WTC11 (cell line): Measurements from ENCODE around the gene MYMX. TPM values are rescaled to one million over a fixed set of nuclear protein-coding genes. Genes with fewer than 3 reads are reported as not detected.

ENCODE experiments used
- ATAC-seq: fragments of 200-7000 bp; cut with Tn5 transposase; 2 replicates; pipeline ENCODE4 v1.10.0; 2021; ENCODE audit warnings: mild to moderate bottlenecking, moderate library complexity
- CTCF ChIA-PET: fragments of 300-600 bp; sonication (Branson Sonifier 250); formaldehyde crosslinking; loops from one replicate; lab custom pipeline; 2021; ENCODE audit warnings: antibody characterized with exemption; lab: Charles Lee
- POLR2A ChIA-PET: fragments of 350-600 bp; sonication (Branson Sonifier 250); formaldehyde crosslinking; loops from one replicate; lab custom pipeline; 2021; ENCODE audit warnings: antibody characterized with exemption; lab: Charles Lee
- DNase-seq: peaks from one replicate; pipeline ENCODE4 v3.0.0; 2021; ENCODE audit warnings: low spot score
- H3K27ac Mint-ChIP-seq: 2 replicates; pipeline ENCODE4 v1.8.0; 2021; ENCODE audit warnings: mixed read lengths
- H3K27me3 Mint-ChIP-seq: 2 replicates; pipeline ENCODE4 v1.8.0; 2021; ENCODE audit warnings: low read depth, mild to moderate bottlenecking, moderate library complexity, mixed read lengths
- H3K36me3 Mint-ChIP-seq: 2 replicates; pipeline ENCODE4 v1.8.0; 2021; ENCODE audit warnings: mixed read lengths
- H3K4me1 Mint-ChIP-seq: 2 replicates; pipeline ENCODE4 v1.8.0; 2022; ENCODE audit warnings: mixed read lengths
- H3K4me3 Mint-ChIP-seq: 2 replicates; pipeline ENCODE4 v1.8.0; 2021; ENCODE audit warnings: mild to moderate bottlenecking, moderate library complexity, mixed read lengths
- H3K9me3 Mint-ChIP-seq: 2 replicates; pipeline ENCODE4 v1.8.0; 2021; ENCODE audit warnings: mixed read lengths
- GRHL2 ChIP-seq: fragments of 250-450 bp; sonication (Bioruptor Pico); IDR thresholded peaks from 2 replicates; pipeline ENCODE4 v1.8.0; 2022; ENCODE audit warnings: mild to moderate bottlenecking, moderate library complexity; ENCODE audit not compliant: insufficient replicate concordance, severe bottlenecking
- JUN ChIP-seq: sonication (generic); formaldehyde crosslinking; IDR thresholded peaks from 2 replicates; pipeline ENCODE4 v1.8.0; 2023; ENCODE audit warnings: mild to moderate bottlenecking, missing genetic modification reagents
- MXD4 ChIP-seq: fragments of 250-450 bp; sonication (Bioruptor Pico); IDR thresholded peaks from 2 replicates; pipeline ENCODE4 v1.8.0; 2021; ENCODE audit warnings: mild to moderate bottlenecking, moderate library complexity, borderline replicate concordance
- SMAD4 ChIP-seq: sonication (generic); formaldehyde crosslinking; IDR thresholded peaks from 2 replicates; pipeline ENCODE4 v1.8.0; 2022; ENCODE audit warnings: mild to moderate bottlenecking, missing genetic modification reagents
- TEAD4 ChIP-seq: sonication (generic); formaldehyde crosslinking; IDR thresholded peaks from 2 replicates; pipeline ENCODE4 v1.8.0; 2022; ENCODE audit warnings: mild to moderate bottlenecking, missing genetic modification reagents
- ZBTB21 ChIP-seq: sonication (generic); formaldehyde crosslinking; IDR thresholded peaks from 2 replicates; pipeline ENCODE4 v1.8.1; 2023; ENCODE audit warnings: mild to moderate bottlenecking, missing genetic modification reagents, borderline replicate concordance
- ZNF121 ChIP-seq: sonication (generic); formaldehyde crosslinking; IDR thresholded peaks from 2 replicates; pipeline ENCODE4 v1.8.0; 2023; ENCODE audit warnings: missing genetic modification reagents
- ZNF671 ChIP-seq: fragments of 250-450 bp; sonication (Bioruptor Pico); IDR thresholded peaks from 2 replicates; pipeline ENCODE4 v1.8.0; 2021; ENCODE audit warnings: mild to moderate bottlenecking
- total RNA-seq: library from RNA; stranded (reverse); gene quantifications from 3 replicates; pipeline ENCODE4 v1.2.3, GENCODE V29; 2021
- TF ChIP-seq, protein P1 (sequence below): sonication (generic); formaldehyde crosslinking; IDR thresholded peaks from 2 replicates; pipeline ENCODE4 v1.8.1; 2023; ENCODE audit warnings: mild to moderate bottlenecking, missing genetic modification reagents, borderline replicate concordance
- TF ChIP-seq, protein P2 (sequence below): sonication (generic); formaldehyde crosslinking; IDR thresholded peaks from 2 replicates; pipeline ENCODE4 v1.8.0; 2022; ENCODE audit warnings: mild to moderate bottlenecking, missing genetic modification reagents
- TF ChIP-seq, protein P3 (sequence below): fragments of 250-450 bp; sonication (Bioruptor Pico); IDR thresholded peaks from 2 replicates; pipeline ENCODE4 v1.9.0; 2021; ENCODE audit warnings: moderate library complexity, mild to moderate bottlenecking, inconsistent platforms, borderline replicate concordance
- TF ChIP-seq, protein P4 (sequence below): sonication (generic); formaldehyde crosslinking; IDR thresholded peaks from 2 replicates; pipeline ENCODE4 v1.8.1; 2023; ENCODE audit warnings: mild to moderate bottlenecking, missing genetic modification reagents
- TF ChIP-seq, protein P5 (sequence below): fragments of 250-450 bp; sonication (Bioruptor Pico); conservative IDR thresholded peaks from 2 replicates; pipeline ENCODE4 v1.9.0; 2021; ENCODE audit warnings: mild to moderate bottlenecking
- TF ChIP-seq, protein P6 (sequence below): sonication (generic); formaldehyde crosslinking; IDR thresholded peaks from 2 replicates; pipeline ENCODE4 v1.8.1; 2022; ENCODE audit warnings: low read depth, missing genetic modification reagents, borderline replicate concordance
- TF ChIP-seq, protein P7 (sequence below): fragments of 250-450 bp; sonication (Bioruptor Pico); IDR thresholded peaks from 2 replicates; pipeline ENCODE4 v1.8.0; 2021; ENCODE audit warnings: mild to moderate bottlenecking

The MYMX gene
- total RNA-seq, 1 experiment from 2014 or later, result 3.9 TPM

DNA sequence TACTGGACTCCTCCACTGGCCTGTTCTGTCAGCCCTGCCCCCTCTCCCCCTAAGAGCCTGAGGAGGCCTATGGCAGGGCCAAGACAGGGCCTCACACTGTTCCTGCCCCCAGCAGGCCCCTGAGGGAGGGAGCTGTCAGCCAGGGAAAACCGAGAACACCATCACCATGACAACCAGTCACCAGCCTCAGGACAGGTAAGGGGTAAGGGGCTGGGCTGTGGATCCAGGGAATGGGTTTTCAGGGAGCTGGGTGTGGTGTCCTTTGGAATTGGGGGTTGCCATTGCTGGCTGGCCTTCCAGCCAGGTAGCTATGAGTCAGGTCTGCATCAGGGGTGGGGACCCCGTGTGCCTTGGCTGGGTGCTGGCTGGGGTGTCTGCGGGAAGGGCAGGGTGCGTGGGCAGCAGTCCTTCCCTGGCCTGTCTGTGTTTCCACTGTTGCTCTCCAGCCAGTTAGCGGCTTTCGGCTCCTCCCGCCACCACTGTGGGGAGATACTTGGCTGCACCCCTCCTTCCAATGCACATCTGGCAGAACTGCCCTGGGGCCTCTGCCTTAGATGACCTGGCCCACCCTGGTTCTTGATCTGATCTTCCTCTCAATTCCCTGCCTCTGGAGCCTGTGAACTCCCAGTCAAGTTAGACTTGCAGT lies 10.5 kb downstream of the MYMX start (continued):
- TF ChIP-seq JUN (CRISPR knock-in tag) (no peak), MXD4 (no peak), SMAD4 (no peak), ZNF121 (CRISPR knock-in tag) (no peak)
- TF ChIP-seq, protein P1, sequence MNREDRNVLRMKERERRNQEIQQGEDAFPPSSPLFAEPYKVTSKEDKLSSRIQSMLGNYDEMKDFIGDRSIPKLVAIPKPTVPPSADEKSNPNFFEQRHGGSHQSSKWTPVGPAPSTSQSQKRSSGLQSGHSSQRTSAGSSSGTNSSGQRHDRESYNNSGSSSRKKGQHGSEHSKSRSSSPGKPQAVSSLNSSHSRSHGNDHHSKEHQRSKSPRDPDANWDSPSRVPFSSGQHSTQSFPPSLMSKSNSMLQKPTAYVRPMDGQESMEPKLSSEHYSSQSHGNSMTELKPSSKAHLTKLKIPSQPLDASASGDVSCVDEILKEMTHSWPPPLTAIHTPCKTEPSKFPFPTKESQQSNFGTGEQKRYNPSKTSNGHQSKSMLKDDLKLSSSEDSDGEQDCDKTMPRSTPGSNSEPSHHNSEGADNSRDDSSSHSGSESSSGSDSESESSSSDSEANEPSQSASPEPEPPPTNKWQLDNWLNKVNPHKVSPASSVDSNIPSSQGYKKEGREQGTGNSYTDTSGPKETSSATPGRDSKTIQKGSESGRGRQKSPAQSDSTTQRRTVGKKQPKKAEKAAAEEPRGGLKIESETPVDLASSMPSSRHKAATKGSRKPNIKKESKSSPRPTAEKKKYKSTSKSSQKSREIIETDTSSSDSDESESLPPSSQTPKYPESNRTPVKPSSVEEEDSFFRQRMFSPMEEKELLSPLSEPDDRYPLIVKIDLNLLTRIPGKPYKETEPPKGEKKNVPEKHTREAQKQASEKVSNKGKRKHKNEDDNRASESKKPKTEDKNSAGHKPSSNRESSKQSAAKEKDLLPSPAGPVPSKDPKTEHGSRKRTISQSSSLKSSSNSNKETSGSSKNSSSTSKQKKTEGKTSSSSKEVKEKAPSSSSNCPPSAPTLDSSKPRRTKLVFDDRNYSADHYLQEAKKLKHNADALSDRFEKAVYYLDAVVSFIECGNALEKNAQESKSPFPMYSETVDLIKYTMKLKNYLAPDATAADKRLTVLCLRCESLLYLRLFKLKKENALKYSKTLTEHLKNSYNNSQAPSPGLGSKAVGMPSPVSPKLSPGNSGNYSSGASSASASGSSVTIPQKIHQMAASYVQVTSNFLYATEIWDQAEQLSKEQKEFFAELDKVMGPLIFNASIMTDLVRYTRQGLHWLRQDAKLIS (CRISPR knock-in tag), result no peak
- TF ChIP-seq, protein P2, sequence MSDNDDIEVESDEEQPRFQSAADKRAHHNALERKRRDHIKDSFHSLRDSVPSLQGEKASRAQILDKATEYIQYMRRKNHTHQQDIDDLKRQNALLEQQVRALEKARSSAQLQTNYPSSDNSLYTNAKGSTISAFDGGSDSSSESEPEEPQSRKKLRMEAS (CRISPR knock-in tag), result no peak

DNA sequence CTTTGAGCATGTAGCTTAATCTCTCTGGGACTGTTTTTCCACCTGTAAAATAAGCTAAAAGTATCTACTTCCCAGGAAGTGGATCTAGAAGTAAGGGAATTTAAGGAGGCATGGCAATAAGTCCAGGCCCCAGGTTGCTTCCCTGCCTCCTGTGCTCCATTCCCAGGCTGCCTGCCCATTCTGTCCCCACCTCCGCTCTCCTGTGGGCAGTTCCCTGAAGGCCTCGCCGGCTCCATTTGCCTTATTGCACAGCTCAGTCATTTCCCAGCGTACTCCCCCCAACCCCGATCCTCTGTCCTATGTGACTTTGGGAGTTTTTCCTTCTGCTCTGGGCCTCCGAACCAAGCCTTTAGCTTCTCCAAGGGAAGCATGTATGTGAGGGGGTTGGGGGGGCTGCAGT lies 11.3 kb downstream of the MYMX start:
- H3K4me1 Mint-ChIP-seq, result peaks cover 34% of the 10 kb centered on the region
- no peaks in the 10 kb centered on the region for H3K27me3 Mint-ChIP-seq
- POLR2A ChIA-PET, result interaction anchor here (1.9 kb wide), 1 partner anchor 19 kb away, joined by 9 read pairs; the partner anchor contains the start of gene HSP90AB1
- H3K27ac Mint-ChIP-seq, result peak overlapping the region; percentile 7; the same call in 1 of the 2 replicates
- TF ChIP-seq, protein P3, sequence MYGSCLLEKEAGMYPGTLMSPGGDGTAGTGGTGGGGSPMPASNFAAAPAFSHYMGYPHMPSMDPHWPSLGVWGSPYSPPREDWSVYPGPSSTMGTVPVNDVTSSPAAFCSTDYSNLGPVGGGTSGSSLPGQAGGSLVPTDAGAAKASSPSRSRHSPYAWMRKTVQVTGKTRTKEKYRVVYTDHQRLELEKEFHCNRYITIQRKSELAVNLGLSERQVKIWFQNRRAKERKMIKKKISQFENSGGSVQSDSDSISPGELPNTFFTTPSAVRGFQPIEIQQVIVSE (CRISPR knock-in tag), result no peak
- TF ChIP-seq GRHL2 (CRISPR knock-in tag) (no peak), ZBTB21 (CRISPR knock-in tag) (no peak), ZNF671 (CRISPR knock-in tag) (no peak)
- TF ChIP-seq, protein P4, sequence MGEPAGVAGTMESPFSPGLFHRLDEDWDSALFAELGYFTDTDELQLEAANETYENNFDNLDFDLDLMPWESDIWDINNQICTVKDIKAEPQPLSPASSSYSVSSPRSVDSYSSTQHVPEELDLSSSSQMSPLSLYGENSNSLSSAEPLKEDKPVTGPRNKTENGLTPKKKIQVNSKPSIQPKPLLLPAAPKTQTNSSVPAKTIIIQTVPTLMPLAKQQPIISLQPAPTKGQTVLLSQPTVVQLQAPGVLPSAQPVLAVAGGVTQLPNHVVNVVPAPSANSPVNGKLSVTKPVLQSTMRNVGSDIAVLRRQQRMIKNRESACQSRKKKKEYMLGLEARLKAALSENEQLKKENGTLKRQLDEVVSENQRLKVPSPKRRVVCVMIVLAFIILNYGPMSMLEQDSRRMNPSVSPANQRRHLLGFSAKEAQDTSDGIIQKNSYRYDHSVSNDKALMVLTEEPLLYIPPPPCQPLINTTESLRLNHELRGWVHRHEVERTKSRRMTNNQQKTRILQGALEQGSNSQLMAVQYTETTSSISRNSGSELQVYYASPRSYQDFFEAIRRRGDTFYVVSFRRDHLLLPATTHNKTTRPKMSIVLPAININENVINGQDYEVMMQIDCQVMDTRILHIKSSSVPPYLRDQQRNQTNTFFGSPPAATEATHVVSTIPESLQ (CRISPR knock-in tag), result no peak
- TF ChIP-seq, all 79 proteins: peak for 0
- peaks cover 44% of the 10 kb centered on the region for H3K36me3 Mint-ChIP-seq
- DNase-seq (no peak), ATAC-seq (no peak)
- CTCF ChIA-PET, result interaction anchor here (1.4 to 10.7 kb wide), 3 partner anchors 8 to 55 kb away, joined by 5 to 174 read pairs (median 7); partner anchors contain the start of gene SLC35B2
- H3K4me3 Mint-ChIP-seq, result no peak overlapping the region
- no peaks in the 10 kb centered on the region for H3K9me3 Mint-ChIP-seq

DNA sequence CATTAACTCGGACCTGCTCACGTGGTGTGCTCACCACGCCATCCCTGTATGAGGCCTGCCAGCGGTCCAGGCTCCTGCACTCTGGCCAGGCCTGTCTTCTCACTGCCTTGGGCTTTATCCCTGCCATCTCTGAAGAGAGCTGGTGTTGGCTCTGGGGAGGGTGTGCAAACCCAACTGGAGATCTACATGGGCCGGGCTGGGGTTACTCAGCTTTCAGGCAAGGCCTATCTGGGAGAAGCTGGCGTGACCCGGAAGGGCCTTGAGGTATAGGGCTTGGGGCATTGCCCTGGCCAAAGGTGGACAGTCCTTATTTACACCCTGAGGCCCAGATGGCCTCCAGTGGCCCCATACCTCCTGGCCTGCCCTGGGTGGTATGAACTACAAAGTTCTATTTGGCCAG lies 11.7 kb downstream of the MYMX start:
- peak overlapping the region; percentile 7; the same call in 1 of the 2 replicates for H3K27ac Mint-ChIP-seq
- H3K4me3 Mint-ChIP-seq, result no peak overlapping the region
- H3K9me3 Mint-ChIP-seq, result no peaks in the 10 kb centered on the region
- ChIA-PET POLR2A (interaction anchor here (1.9 kb wide), 1 partner anchor 18 kb away, joined by 9 read pairs; the partner anchor contains the start of gene HSP90AB1), CTCF (interaction anchor here (1.4 to 10.7 kb wide), 3 partner anchors 7 to 56 kb away, joined by 5 to 174 read pairs (median 7); partner anchors contain the start of gene SLC35B2)
- H3K27me3 Mint-ChIP-seq, result no peaks in the 10 kb centered on the region
- H3K36me3 Mint-ChIP-seq, result peaks cover 44% of the 10 kb centered on the region
- DNase-seq (no peak), ATAC-seq (no peak)
- H3K4me1 Mint-ChIP-seq, result peaks cover 34% of the 10 kb centered on the region
- TF ChIP-seq, protein P1 (CRISPR knock-in tag), result no peak
- TF ChIP-seq, protein P5, sequence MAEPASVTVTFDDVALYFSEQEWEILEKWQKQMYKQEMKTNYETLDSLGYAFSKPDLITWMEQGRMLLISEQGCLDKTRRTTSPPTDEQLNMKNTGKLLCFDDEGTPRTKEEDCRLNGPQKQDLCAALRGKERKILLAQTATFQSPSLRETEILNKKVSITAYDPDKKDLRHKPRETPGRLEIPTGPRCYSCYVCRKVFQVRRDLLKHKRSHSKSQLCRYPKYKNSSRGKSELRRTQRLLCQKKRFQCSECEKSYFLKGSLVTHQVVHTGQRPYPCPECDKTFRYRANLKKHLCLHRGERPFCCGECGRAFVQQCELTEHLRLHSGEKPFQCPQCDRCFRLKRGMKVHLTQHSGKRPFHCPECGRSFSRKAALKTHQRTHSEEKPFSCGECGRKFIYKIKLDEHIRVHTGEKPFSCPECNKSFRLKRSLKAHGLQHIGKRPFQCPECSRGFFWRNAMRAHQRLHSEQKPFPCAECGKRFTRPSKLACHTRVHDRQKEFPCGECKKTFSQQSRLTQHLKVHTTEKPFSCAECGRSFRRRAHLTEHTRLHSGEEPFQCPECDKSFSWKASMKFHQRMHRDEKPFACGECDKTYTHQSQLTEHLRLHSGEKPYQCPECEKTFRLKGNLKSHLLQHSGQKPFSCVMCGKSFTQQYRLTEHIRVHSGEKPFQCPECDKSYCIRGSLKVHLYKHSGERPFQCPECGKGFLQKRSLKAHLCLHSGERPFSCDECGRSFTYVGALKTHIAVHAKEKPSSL, result no peak
- TF ChIP-seq, protein P6, sequence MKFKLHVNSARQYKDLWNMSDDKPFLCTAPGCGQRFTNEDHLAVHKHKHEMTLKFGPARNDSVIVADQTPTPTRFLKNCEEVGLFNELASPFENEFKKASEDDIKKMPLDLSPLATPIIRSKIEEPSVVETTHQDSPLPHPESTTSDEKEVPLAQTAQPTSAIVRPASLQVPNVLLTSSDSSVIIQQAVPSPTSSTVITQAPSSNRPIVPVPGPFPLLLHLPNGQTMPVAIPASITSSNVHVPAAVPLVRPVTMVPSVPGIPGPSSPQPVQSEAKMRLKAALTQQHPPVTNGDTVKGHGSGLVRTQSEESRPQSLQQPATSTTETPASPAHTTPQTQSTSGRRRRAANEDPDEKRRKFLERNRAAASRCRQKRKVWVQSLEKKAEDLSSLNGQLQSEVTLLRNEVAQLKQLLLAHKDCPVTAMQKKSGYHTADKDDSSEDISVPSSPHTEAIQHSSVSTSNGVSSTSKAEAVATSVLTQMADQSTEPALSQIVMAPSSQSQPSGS (CRISPR knock-in tag), result no peak
- TF ChIP-seq TEAD4 (CRISPR knock-in tag) (no peak), ZNF121 (CRISPR knock-in tag) (no peak)
- TF ChIP-seq, protein P7, sequence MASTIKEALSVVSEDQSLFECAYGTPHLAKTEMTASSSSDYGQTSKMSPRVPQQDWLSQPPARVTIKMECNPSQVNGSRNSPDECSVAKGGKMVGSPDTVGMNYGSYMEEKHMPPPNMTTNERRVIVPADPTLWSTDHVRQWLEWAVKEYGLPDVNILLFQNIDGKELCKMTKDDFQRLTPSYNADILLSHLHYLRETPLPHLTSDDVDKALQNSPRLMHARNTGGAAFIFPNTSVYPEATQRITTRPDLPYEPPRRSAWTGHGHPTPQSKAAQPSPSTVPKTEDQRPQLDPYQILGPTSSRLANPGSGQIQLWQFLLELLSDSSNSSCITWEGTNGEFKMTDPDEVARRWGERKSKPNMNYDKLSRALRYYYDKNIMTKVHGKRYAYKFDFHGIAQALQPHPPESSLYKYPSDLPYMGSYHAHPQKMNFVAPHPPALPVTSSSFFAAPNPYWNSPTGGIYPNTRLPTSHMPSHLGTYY, result no peak
